Astrocyte (in vitro differentiated cells and primary cell): Measurements from ENCODE around the gene LGI1.

ENCODE experiments used
- CTCF ChIP-seq: IDR thresholded peaks from 2 replicates; pipeline ENCODE4 v1.5.1; 2011; ENCODE audit warnings: low read depth, mild to moderate bottlenecking, inconsistent platforms, low read length, moderate library complexity; ENCODE audit not compliant: insufficient read depth
- EZH2 ChIP-seq: IDR thresholded peaks from 2 replicates; pipeline ENCODE4 v1.6.1; 2012; ENCODE audit warnings: mild to moderate bottlenecking, low read length, inconsistent platforms; ENCODE audit not compliant: insufficient read depth

- TF ChIP-seq EZH2 = no peak
- no peak for TF ChIP-seq CTCF
Measured at GRCh38 chr10:93768892-93769291, 11.2 kb downstream of the LGI1 start.
